Right lobe of liver (tissue), 6 donors: ENCODE results near the gene CLSTN1. TPM values are rescaled to one million over a fixed set of nuclear protein-coding genes. Genes with fewer than 3 reads are reported as not detected.

ENCODE experiments used
- ATAC-seq, 4 donors: fragments of 200-7000 bp; cut with Tn5 transposase; one replicate each; pipeline ENCODE4 v1.9.1; 2020; ENCODE audit warnings: mild to moderate bottlenecking in 4 of 4, moderate library complexity in 4 of 4
- DNase-seq, 3 donors: peaks; one replicate each; pipeline ENCODE4 v3.0.0-alpha.2; 2020
- H3K27ac ChIP-seq, 3 donors: fragments of 200-600 bp; one replicate each; pipeline ENCODE4 v1.8.0; 2022
- H3K27me3 ChIP-seq, 2 donors: fragments of 200-600 bp; one replicate each; pipeline ENCODE4 v1.8.0; 2022
- H3K36me3 ChIP-seq, 4 donors: fragments of 200-600 bp; sonication (generic) in 1 of 4; one replicate each; pipeline versions ENCODE4 v1.5.1 to v1.8.0; 2017 to 2022; ENCODE audit warnings: control low read depth in 1 of 4
- H3K4me1 ChIP-seq, 4 donors: fragments of 200-600 bp; sonication (generic) in 1 of 4; one replicate each; pipeline versions ENCODE4 v1.5.1 to v1.8.0; 2017 to 2022; ENCODE audit warnings: control low read depth in 1 of 4
- H3K4me3 ChIP-seq, 3 donors: fragments of 200-600 bp; one replicate each; pipeline ENCODE4 v1.8.0; 2022
- H3K9me3 ChIP-seq, 4 donors: fragments of 200-600 bp; sonication (generic) in 1 of 4; one replicate each; pipeline versions ENCODE4 v1.5.1 to v1.8.0; 2017 to 2022; ENCODE audit warnings: control low read depth in 1 of 4
- CTCF ChIP-seq, 4 donors: fragments of 200-600 bp in 3 of 4; fragments of 450-650 bp in 1 of 4; IDR thresholded peaks; one replicate each; pipeline versions ENCODE4 v1.5.1 to v1.8.0; 2016 to 2022; ENCODE audit warnings: antibody characterized with exemption in 4 of 4, mild to moderate bottlenecking in 2 of 4
- POLR2A ChIP-seq: fragments of 450-650 bp; IDR thresholded peaks from one replicate; pipeline ENCODE4 v1.6.1; 2017; ENCODE audit warnings: antibody characterized with exemption, mild to moderate bottlenecking
- WGBS: methylation state at CpG from one replicate; pipeline ENCODE4 v1.1.6; 2018; ENCODE audit warnings: low coverage, low lambda C conversion rate; ENCODE audit not compliant: insufficient coverage; ENCODE audit errors: missing lambda C conversion rate; 5-methylcytosine and 5-hydroxymethylcytosine counted together
- intact Hi-C, 2 donors: fragments of 100-400 bp; cut with DNase I; formaldehyde crosslinking; loops; one replicate each; pipeline versions ENCODE4 v1.11.2 to v1.14.1; 2022
- total RNA-seq, 6 experiments: library from RNA; depleted of rRNA in 2 of 6; stranded (reverse); fragments of >200 nt in 2 of 6; fragmentation: NEBNext Ultra II Directional in 3 of 6; extraction: Animal tissue kit (Norgen Biotek cat#: 25700) in 3 of 6; gene quantifications; one replicate each; pipeline versions ENCODE4 v1.1.0 to v1.2.4, GENCODE V29; 2016 to 2023
- donor health status: DM: no; HTN: yes; CAD: no.
- donor health status: DM: no; HTN: no; CAD: no.
- donor health status: DM: no; HTN: no; CAD: no.
- donor health status: DM: no; HTN: yes; CAD: no.
- donor health status: DM: no; HTN: yes; CAD: no.

The CLSTN1 gene
- total RNA-seq, 6 experiments from 2014 or later: 4.4 to 9.9 (median 8.3) TPM

GRCh38 chr1:9816199-9816598 is 7.6 kb downstream of the CLSTN1 start:
- no peaks in the 10 kb centered on the region for H3K4me1 ChIP-seq
- no peaks in the 10 kb centered on the region for H3K9me3 ChIP-seq
- no peaks in the 10 kb centered on the region for H3K36me3 ChIP-seq
- H3K4me3 ChIP-seq: no peak overlapping the region
- DNase-seq (no peak), ATAC-seq (no peak)
- TF ChIP-seq POLR2A (no peak), CTCF (IDR thresholded peaks at IDR 0.05) (no peak)
- H3K27ac ChIP-seq: no peak overlapping the region
- WGBS: 33% methylated on average over 1 of the region's 1 CpG
- intact Hi-C loops: no loop called here
- no peaks in the 10 kb centered on the region for H3K27me3 ChIP-seq

- TF ChIP-seq POLR2A (no peak), CTCF (IDR thresholded peaks at IDR 0.05) (no peak)
- 74% methylated on average over 2 of the region's 2 CpGs for WGBS
- H3K9me3 ChIP-seq: no peaks in the 10 kb centered on the region
- intact Hi-C loops: no loop called here
- DNase-seq (no peak), ATAC-seq (no peak)
- no peak overlapping the region for H3K4me3 ChIP-seq
- no peaks in the 10 kb centered on the region for H3K27me3 ChIP-seq
- no peaks in the 10 kb centered on the region for H3K4me1 ChIP-seq
- H3K36me3 ChIP-seq: no peaks in the 10 kb centered on the region
- no peak overlapping the region for H3K27ac ChIP-seq
Observed at GRCh38 chr1:9815150-9815549, 8.6 kb downstream of the CLSTN1 start.

- TF ChIP-seq CTCF (IDR thresholded peaks at IDR 0.05) (no peak), POLR2A (no peak)
- no peaks in the 10 kb centered on the region for H3K27me3 ChIP-seq
- no peak for ATAC-seq
- WGBS: 81% methylated on average over 6 of the region's 6 CpGs
- no peaks in the 10 kb centered on the region for H3K36me3 ChIP-seq
- H3K4me1 ChIP-seq: no peaks in the 10 kb centered on the region
- H3K27ac ChIP-seq: no peak overlapping the region
- intact Hi-C loops: no loop called here
- H3K9me3 ChIP-seq: no peaks in the 10 kb centered on the region
- no peak for DNase-seq
- H3K4me3 ChIP-seq: no peak overlapping the region
Observed at GRCh38 chr1:9814619-9815018, 9.1 kb downstream of the CLSTN1 start.

- WGBS: 77% methylated on average over 6 of the region's 6 CpGs
- H3K4me1 ChIP-seq: no peaks in the 10 kb centered on the region
- no peaks in the 10 kb centered on the region for H3K36me3 ChIP-seq
- intact Hi-C loops: no loop called here
- H3K4me3 ChIP-seq: no peak overlapping the region
- no peak overlapping the region for H3K27ac ChIP-seq
- H3K9me3 ChIP-seq: no peaks in the 10 kb centered on the region
- TF ChIP-seq POLR2A (no peak), CTCF (IDR thresholded peaks at IDR 0.05) (no peak)
- no peaks in the 10 kb centered on the region for H3K27me3 ChIP-seq
- DNase-seq (no peak), ATAC-seq (no peak)
Observed at GRCh38 chr1:9811239-9811966, 12.4 kb downstream of the CLSTN1 start.
